Measurements from ENCODE around the gene GPR156.

GRCh38 chr3:120198305-120198878 lies 86.6 kb downstream of the GPR156 start:
- TF ChIP-seq POLR2AphosphoS5 (IDR thresholded peaks at IDR 0.05; ENCODE audit: low read depth, low read length) (no peak), REST (IDR thresholded peaks at IDR 0.05; ENCODE audit: insufficient read depth in 1 of 2, low read depth in 2 of 2, low read length in 2 of 2) (no peak), TAF1 (IDR thresholded peaks at IDR 0.05; ENCODE audit: borderline replicate concordance, insufficient read depth, low read length) (no peak), SIN3A (IDR thresholded peaks at IDR 0.05; ENCODE audit: borderline replicate concordance, insufficient read depth, low read length) (no peak), FOXP2 (optimal IDR thresholded peaks at IDR 0.05; ENCODE audit: borderline replicate concordance, extremely low read depth, extremely low read length, insufficient read depth) (no peak)
